Neural progenitor cell (in vitro differentiated cells): Measurements from ENCODE around the gene TMEM242. TPM values are rescaled to one million over a fixed set of nuclear protein-coding genes. Genes with fewer than 3 reads are reported as not detected.

Experiments used
- DNase-seq: peaks from one replicate; pipeline ENCODE4 v3.0.0-alpha.2; 2016; ENCODE audit warnings: low spot score
- H2AFZ ChIP-seq: fragments of 200-600 bp; sonication (generic); replicated peaks from 2 replicates; pipeline ENCODE4 v1.6.1; 2016; ENCODE audit warnings: antibody characterized with exemption
- H3F3A ChIP-seq: fragments of 200-600 bp; sonication (generic); 2 replicates; pipeline ENCODE4 v1.6.1; 2016; ENCODE audit warnings: antibody characterized with exemption, low read depth
- H3K27ac ChIP-seq: fragments of 200-600 bp; sonication (generic); 2 replicates; pipeline ENCODE4 v1.5.1; 2016; ENCODE audit warnings: mild to moderate bottlenecking
- H3K27me3 ChIP-seq: fragments of 200-600 bp; sonication (generic); 2 replicates; pipeline ENCODE4 v1.6.1; 2016; ENCODE audit warnings: mild to moderate bottlenecking, moderate library complexity
- H3K36me3 ChIP-seq: fragments of 200-600 bp; sonication (generic); 2 replicates; pipeline ENCODE4 v1.5.1; 2016
- H3K4me1 ChIP-seq: fragments of 200-600 bp; sonication (generic); 2 replicates; pipeline ENCODE4 v1.6.1; 2016; ENCODE audit warnings: mixed run types
- H3K4me2 ChIP-seq: fragments of 200-600 bp; sonication (generic); 2 replicates; pipeline ENCODE4 v1.6.1; 2016
- H3K4me3 ChIP-seq: fragments of 200-600 bp; sonication (generic); 2 replicates; pipeline ENCODE4 v1.5.1; 2016
- H3K79me2 ChIP-seq: fragments of 200-600 bp; sonication (generic); 2 replicates; pipeline ENCODE4 v1.6.1; 2016; ENCODE audit warnings: low read depth
- H3K9ac ChIP-seq: fragments of 200-600 bp; sonication (generic); 2 replicates; pipeline ENCODE4 v1.6.1; 2016
- H3K9me3 ChIP-seq: fragments of 200-600 bp; sonication (generic); 2 replicates; pipeline ENCODE4 v1.5.1; 2016; ENCODE audit warnings: low read depth
- H4K20me1 ChIP-seq: fragments of 200-600 bp; sonication (generic); 2 replicates; pipeline ENCODE4 v1.6.1; 2016; ENCODE audit warnings: low read depth
- H3K27ac Mint-ChIP-seq: 3 replicates; pipeline ENCODE4 v1.8.0; 2021; ENCODE audit warnings: mixed read lengths
- H3K27me3 Mint-ChIP-seq: 2 replicates; pipeline ENCODE4 v1.8.0; 2022; ENCODE audit warnings: low read depth, mild to moderate bottlenecking, inconsistent platforms, moderate library complexity, mixed read lengths; ENCODE audit not compliant: insufficient read depth
- H3K36me3 Mint-ChIP-seq: 3 replicates; pipeline ENCODE4 v1.8.0; 2021; ENCODE audit warnings: mixed read lengths
- H3K4me1 Mint-ChIP-seq: 3 replicates; pipeline ENCODE4 v1.8.0; 2021; ENCODE audit warnings: mixed read lengths
- H3K4me3 Mint-ChIP-seq: 3 replicates; pipeline ENCODE4 v1.8.0; 2021; ENCODE audit warnings: mild to moderate bottlenecking, moderate library complexity, mixed read lengths
- H3K9me3 Mint-ChIP-seq: 3 replicates; pipeline ENCODE4 v1.8.0; 2020; ENCODE audit warnings: mixed read lengths
- CTCF ChIP-seq: fragments of 200-600 bp; sonication (generic); IDR thresholded peaks from 2 replicates; pipeline ENCODE4 v1.5.1; 2017; ENCODE audit warnings: antibody characterized with exemption, mild to moderate bottlenecking
- EZH2 ChIP-seq: fragments of 200-600 bp; sonication (generic); IDR thresholded peaks from 2 replicates; pipeline ENCODE4 v1.6.1; 2017; ENCODE audit warnings: antibody characterized with exemption, mild to moderate bottlenecking, moderate library complexity
- EZH2phosphoT487 ChIP-seq: fragments of 200-600 bp; sonication (generic); IDR thresholded peaks from 2 replicates; pipeline ENCODE4 v1.6.1; 2017; ENCODE audit warnings: antibody characterized with exemption
- total RNA-seq: library from RNA; depleted of rRNA; stranded (reverse); fragments of >200 nt; gene quantifications from 2 replicates; pipeline ENCODE4 v1.2.3, GENCODE V29; 2015; ENCODE audit warnings: low replicate concordance

The TMEM242 gene
- total RNA-seq, 1 donor from 2014 or later = 9.9 TPM

- Mint-ChIP-seq H3K36me3 (no peaks in the 10 kb centered on the region), H3K4me3 (peak overlapping the region; percentile 13), H3K27ac (no peak overlapping the region), H3K27me3 (peaks cover 11% of the 10 kb centered on the region), H3K4me1 (peaks cover 29% of the 10 kb centered on the region), H3K9me3 (peaks cover 15% of the 10 kb centered on the region)
- Histone ChIP-seq H3K27me3 (no peaks in the 10 kb centered on the region), H3F3A (no peaks in the 10 kb centered on the region), H3K4me3 (no peak overlapping the region), H3K4me1 (peaks cover 7% of the 10 kb centered on the region), H3K4me2 (no peak overlapping the region), H3K79me2 (no peaks in the 10 kb centered on the region), H3K27ac (no peak overlapping the region), H4K20me1 (no peaks in the 10 kb centered on the region), H3K36me3 (no peaks in the 10 kb centered on the region), H3K9ac (no peak overlapping the region), H2AFZ (no peak overlapping the region), H3K9me3 (no peaks in the 10 kb centered on the region)
- TF ChIP-seq CTCF = no peak
- no peak for TF ChIP-seq EZH2phosphoT487
- TF ChIP-seq EZH2 = no peak
- no peak for DNase-seq
Measured at GRCh38 chr6:157244780-157245179, 78.5 kb downstream of the TMEM242 start.

GRCh38 chr6:157244175-157244574, 79.1 kb downstream of the TMEM242 start:
- H3K9ac ChIP-seq = no peak overlapping the region
- no peak overlapping the region for H3K4me3 ChIP-seq
- Mint-ChIP-seq H3K27me3 (peaks cover 10% of the 10 kb centered on the region), H3K4me1 (peaks cover 34% of the 10 kb centered on the region), H3K27ac (peak overlapping the region; percentile 78), H3K36me3 (no peaks in the 10 kb centered on the region), H3K9me3 (peaks cover 12% of the 10 kb centered on the region), H3K4me3 (no peak overlapping the region)
- H3K27me3 ChIP-seq = no peaks in the 10 kb centered on the region
- no peak for DNase-seq
- H3K36me3 ChIP-seq = no peaks in the 10 kb centered on the region
- no peak overlapping the region for H2AFZ ChIP-seq
- no peak for TF ChIP-seq EZH2phosphoT487
- no peak for TF ChIP-seq CTCF
- TF ChIP-seq EZH2 = no peak
- no peaks in the 10 kb centered on the region for H4K20me1 ChIP-seq
- no peaks in the 10 kb centered on the region for H3K9me3 ChIP-seq
- peaks cover 7% of the 10 kb centered on the region for H3K4me1 ChIP-seq
- H3K27ac ChIP-seq = no peak overlapping the region
- no peak overlapping the region for H3K4me2 ChIP-seq
- H3F3A ChIP-seq = no peaks in the 10 kb centered on the region
- H3K79me2 ChIP-seq = no peaks in the 10 kb centered on the region

GRCh38 chr6:157242791-157243190, 80.5 kb downstream of the TMEM242 start:
- DNase-seq = no peak

More at GRCh38 chr6:157242791-157243190, 80.5 kb downstream of the TMEM242 start:
- Mint-ChIP-seq H3K9me3 (peaks cover 2% of the 10 kb centered on the region), H3K4me3 (no peak overlapping the region), H3K36me3 (no peaks in the 10 kb centered on the region), H3K27me3 (peaks cover 14% of the 10 kb centered on the region), H3K27ac (no peak overlapping the region), H3K4me1 (peaks cover 37% of the 10 kb centered on the region)
- Histone ChIP-seq H3F3A (no peaks in the 10 kb centered on the region), H3K36me3 (no peaks in the 10 kb centered on the region), H3K4me1 (peaks cover 7% of the 10 kb centered on the region), H3K9me3 (no peaks in the 10 kb centered on the region), H3K9ac (no peak overlapping the region), H3K27me3 (peaks cover 5% of the 10 kb centered on the region), H3K79me2 (no peaks in the 10 kb centered on the region), H3K4me3 (no peak overlapping the region), H4K20me1 (no peaks in the 10 kb centered on the region), H3K27ac (no peak overlapping the region), H2AFZ (no peak overlapping the region), H3K4me2 (no peak overlapping the region)
- TF ChIP-seq EZH2 (no peak), EZH2phosphoT487 (no peak), CTCF (no peak)
